Right lobe of liver (tissue), 6 donors: ENCODE results near the gene KLK13. TPM values are rescaled to one million over a fixed set of nuclear protein-coding genes. Genes with fewer than 3 reads are reported as not detected.

Experiments used
- ATAC-seq, 4 donors: fragments of 200-7000 bp; cut with Tn5 transposase; one replicate each; pipeline ENCODE4 v1.9.1; 2020; ENCODE audit warnings: mild to moderate bottlenecking in 4 of 4, moderate library complexity in 4 of 4
- DNase-seq, 3 donors: peaks; one replicate each; pipeline ENCODE4 v3.0.0-alpha.2; 2020
- H3K27ac ChIP-seq, 3 donors: fragments of 200-600 bp; one replicate each; pipeline ENCODE4 v1.8.0; 2022
- H3K27me3 ChIP-seq, 2 donors: fragments of 200-600 bp; one replicate each; pipeline ENCODE4 v1.8.0; 2022
- H3K36me3 ChIP-seq, 4 donors: fragments of 200-600 bp; sonication (generic) in 1 of 4; one replicate each; pipeline versions ENCODE4 v1.5.1 to v1.8.0; 2017 to 2022; ENCODE audit warnings: control low read depth in 1 of 4
- H3K4me1 ChIP-seq, 4 donors: fragments of 200-600 bp; sonication (generic) in 1 of 4; one replicate each; pipeline versions ENCODE4 v1.5.1 to v1.8.0; 2017 to 2022; ENCODE audit warnings: control low read depth in 1 of 4
- H3K4me3 ChIP-seq, 3 donors: fragments of 200-600 bp; one replicate each; pipeline ENCODE4 v1.8.0; 2022
- H3K9me3 ChIP-seq, 4 donors: fragments of 200-600 bp; sonication (generic) in 1 of 4; one replicate each; pipeline versions ENCODE4 v1.5.1 to v1.8.0; 2017 to 2022; ENCODE audit warnings: control low read depth in 1 of 4
- POLR2A ChIP-seq: fragments of 450-650 bp; IDR thresholded peaks from one replicate; pipeline ENCODE4 v1.6.1; 2017; ENCODE audit warnings: antibody characterized with exemption, mild to moderate bottlenecking
- WGBS: methylation state at CpG from one replicate; pipeline ENCODE4 v1.1.6; 2018; ENCODE audit warnings: low coverage, low lambda C conversion rate; ENCODE audit not compliant: insufficient coverage; ENCODE audit errors: missing lambda C conversion rate; 5-methylcytosine and 5-hydroxymethylcytosine counted together
- intact Hi-C, 2 donors: fragments of 100-400 bp; cut with DNase I; formaldehyde crosslinking; loops; one replicate each; pipeline versions ENCODE4 v1.11.2 to v1.14.1; 2022
- total RNA-seq, 6 experiments: library from RNA; depleted of rRNA in 2 of 6; stranded (reverse); fragments of >200 nt in 2 of 6; fragmentation: NEBNext Ultra II Directional in 3 of 6; extraction: Animal tissue kit (Norgen Biotek cat#: 25700) in 3 of 6; gene quantifications; one replicate each; pipeline versions ENCODE4 v1.1.0 to v1.2.4, GENCODE V29; 2016 to 2023
- TF ChIP-seq, protein P1 (sequence below), 4 donors: fragments of 200-600 bp in 3 of 4; fragments of 450-650 bp in 1 of 4; IDR thresholded peaks; one replicate each; pipeline versions ENCODE4 v1.5.1 to v1.8.0; 2016 to 2022; ENCODE audit warnings: antibody characterized with exemption in 4 of 4, mild to moderate bottlenecking in 2 of 4
- donor health status: DM: no; HTN: yes; CAD: no.
- donor health status: DM: no; HTN: no; CAD: no.
- donor health status: DM: no; HTN: no; CAD: no.
- donor health status: DM: no; HTN: yes; CAD: no.
- donor health status: DM: no; HTN: yes; CAD: no.

KLK13 gene
- total RNA-seq, 6 experiments from 2014 or later = not detected

DNA sequence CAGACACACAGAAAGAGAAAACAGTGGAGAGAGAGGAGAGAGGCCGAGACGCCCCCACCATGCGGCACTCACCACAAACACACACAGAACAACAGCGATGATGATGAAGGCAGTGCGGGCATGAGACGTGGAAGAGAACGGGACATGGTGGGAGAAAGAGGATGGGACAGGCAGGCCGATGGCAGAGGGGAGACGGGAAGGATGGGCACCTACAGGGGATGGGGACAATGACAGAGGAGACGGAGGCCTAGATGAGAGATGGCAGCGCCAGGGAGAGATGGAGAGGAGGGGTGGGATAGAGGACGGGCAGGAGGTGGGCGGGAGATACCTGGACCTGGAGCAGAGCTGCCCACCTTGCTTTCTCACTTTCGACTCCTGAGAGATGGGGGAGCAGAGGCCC is 18.9 kb upstream of the KLK13 start:
- intact Hi-C loops = no loop called here
- H3K27ac ChIP-seq = no peak overlapping the region
- WGBS = 49% methylated on average over 13 of the region's 14 CpGs

DNA sequence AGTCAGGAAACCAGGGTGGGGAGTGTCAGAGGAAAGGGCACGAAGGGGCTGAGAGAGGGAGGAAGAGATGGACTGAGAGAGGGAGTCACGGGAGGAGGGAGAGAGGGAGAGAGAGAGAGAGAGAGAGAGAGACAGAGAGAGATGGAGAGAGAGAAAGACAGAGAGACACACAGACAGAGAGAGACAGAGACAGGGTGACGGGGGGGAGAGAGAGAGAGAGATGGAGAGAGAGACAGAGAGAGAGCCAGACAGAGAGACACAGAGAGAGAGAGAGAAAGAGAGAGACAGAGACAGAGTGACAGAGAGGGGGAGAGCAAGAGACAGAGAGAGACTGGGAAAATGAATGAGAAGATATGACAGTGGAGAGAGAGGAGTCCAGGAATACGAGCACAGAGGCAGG is 18.3 kb upstream of the KLK13 start:
- Histone ChIP-seq H3K4me1 (no peaks in the 10 kb centered on the region), H3K36me3 (no peaks in the 10 kb centered on the region), H3K27me3 (no peaks in the 10 kb centered on the region), H3K9me3 (no peaks in the 10 kb centered on the region), H3K4me3 (no peak overlapping the region), H3K27ac (no peak overlapping the region)
- ATAC-seq = no peak
- DNase-seq = no peak
- intact Hi-C loops = no loop called here
- no peak for TF ChIP-seq POLR2A
- TF ChIP-seq, protein P1, sequence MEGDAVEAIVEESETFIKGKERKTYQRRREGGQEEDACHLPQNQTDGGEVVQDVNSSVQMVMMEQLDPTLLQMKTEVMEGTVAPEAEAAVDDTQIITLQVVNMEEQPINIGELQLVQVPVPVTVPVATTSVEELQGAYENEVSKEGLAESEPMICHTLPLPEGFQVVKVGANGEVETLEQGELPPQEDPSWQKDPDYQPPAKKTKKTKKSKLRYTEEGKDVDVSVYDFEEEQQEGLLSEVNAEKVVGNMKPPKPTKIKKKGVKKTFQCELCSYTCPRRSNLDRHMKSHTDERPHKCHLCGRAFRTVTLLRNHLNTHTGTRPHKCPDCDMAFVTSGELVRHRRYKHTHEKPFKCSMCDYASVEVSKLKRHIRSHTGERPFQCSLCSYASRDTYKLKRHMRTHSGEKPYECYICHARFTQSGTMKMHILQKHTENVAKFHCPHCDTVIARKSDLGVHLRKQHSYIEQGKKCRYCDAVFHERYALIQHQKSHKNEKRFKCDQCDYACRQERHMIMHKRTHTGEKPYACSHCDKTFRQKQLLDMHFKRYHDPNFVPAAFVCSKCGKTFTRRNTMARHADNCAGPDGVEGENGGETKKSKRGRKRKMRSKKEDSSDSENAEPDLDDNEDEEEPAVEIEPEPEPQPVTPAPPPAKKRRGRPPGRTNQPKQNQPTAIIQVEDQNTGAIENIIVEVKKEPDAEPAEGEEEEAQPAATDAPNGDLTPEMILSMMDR (IDR thresholded peaks at IDR 0.05) = no peak
- WGBS = 18% methylated on average over 4 of the region's 4 CpGs

More for the DNA sequence above, 18.9 kb upstream of the KLK13 start:
- Histone ChIP-seq H3K4me1 (no peaks in the 10 kb centered on the region), H3K36me3 (no peaks in the 10 kb centered on the region), H3K4me3 (no peak overlapping the region), H3K27me3 (no peaks in the 10 kb centered on the region), H3K9me3 (no peaks in the 10 kb centered on the region)
- TF ChIP-seq POLR2A = no peak
- TF ChIP-seq, protein P1 (IDR thresholded peaks at IDR 0.05) = no peak
- ATAC-seq = no peak
- DNase-seq = no peak

DNA sequence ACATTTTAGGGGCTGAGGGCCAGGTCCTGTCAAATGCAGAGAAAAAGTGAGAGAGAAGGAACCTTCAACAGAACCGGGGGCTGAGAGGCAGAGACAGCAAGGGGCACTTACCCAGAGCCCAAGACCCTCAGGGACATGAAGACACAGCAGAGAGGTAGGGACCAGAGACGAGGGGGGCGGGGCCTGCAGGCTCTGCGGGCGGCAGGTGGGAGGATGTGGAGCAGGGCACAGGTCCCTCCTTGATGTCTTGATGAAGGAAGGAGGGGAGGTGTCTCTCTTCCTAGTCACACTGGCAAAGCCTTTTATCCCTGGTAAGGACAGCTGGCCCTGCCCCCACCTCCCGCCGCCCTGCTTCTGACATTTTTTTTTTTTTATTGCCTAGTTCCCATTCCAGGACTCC is 17.7 kb upstream of the KLK13 start, which contains the start of gene KLK14:
KLK14 (minus strand) TSS at position 277 of the 400 bp plus-strand sequence; CDS start at position 4, 273 bp downstream.
- H3K9me3 ChIP-seq = no peaks in the 10 kb centered on the region
- H3K27ac ChIP-seq = no peak within 1 kb of the TSS
- H3K27me3 ChIP-seq = no peaks in the 10 kb centered on the region
- DNase-seq = no peak
- intact Hi-C loops = no loop called here
- ATAC-seq = no peak
- no peaks in the 10 kb centered on the region for H3K36me3 ChIP-seq
- no peaks in the 10 kb centered on the region for H3K4me1 ChIP-seq
- TF ChIP-seq, protein P1 (IDR thresholded peaks at IDR 0.05) = no peak
- TF ChIP-seq POLR2A = no peak
- H3K4me3 ChIP-seq = no peak within 1 kb of the TSS
- WGBS = 26% methylated on average over 3 of the region's 7 CpGs

DNA sequence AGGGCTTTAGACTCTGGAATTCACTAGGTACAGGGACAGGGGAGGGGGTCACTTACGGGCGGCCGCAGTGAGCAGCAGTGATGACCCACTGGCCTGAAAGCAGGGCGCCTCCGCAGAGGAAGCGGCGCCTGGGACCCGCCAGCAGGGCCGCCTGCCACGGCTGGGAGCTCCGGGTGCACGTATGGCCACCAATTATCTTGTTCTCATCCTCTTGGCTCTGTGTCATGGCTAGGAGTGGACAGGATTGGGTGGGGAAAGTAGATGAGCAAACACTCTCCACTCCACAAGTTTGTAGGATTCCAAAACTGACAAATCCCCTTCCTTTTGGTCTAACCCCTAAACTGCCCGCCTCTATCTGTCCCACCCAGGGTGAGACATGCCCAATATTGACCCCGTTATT is 16.6 kb upstream of the KLK13 start:
- ATAC-seq = no peak
- H3K36me3 ChIP-seq = no peaks in the 10 kb centered on the region
- WGBS = 83% methylated on average over 1 of the region's 14 CpGs
- H3K27me3 ChIP-seq = no peaks in the 10 kb centered on the region
- no peaks in the 10 kb centered on the region for H3K9me3 ChIP-seq
- DNase-seq = no peak
- no peaks in the 10 kb centered on the region for H3K4me1 ChIP-seq
- intact Hi-C loops = no loop called here
- H3K27ac ChIP-seq = no peak overlapping the region
- no peak overlapping the region for H3K4me3 ChIP-seq
- TF ChIP-seq, protein P1 (IDR thresholded peaks at IDR 0.05) = no peak
- TF ChIP-seq POLR2A = no peak
